Measurements from ENCODE around the gene RNF13. TPM values are rescaled to one million over a fixed set of nuclear protein-coding genes. Genes with fewer than 3 reads are reported as not detected.

The RNF13 gene
- total RNA-seq, 1 donor from 2014 or later, result 93.3 TPM

DNA sequence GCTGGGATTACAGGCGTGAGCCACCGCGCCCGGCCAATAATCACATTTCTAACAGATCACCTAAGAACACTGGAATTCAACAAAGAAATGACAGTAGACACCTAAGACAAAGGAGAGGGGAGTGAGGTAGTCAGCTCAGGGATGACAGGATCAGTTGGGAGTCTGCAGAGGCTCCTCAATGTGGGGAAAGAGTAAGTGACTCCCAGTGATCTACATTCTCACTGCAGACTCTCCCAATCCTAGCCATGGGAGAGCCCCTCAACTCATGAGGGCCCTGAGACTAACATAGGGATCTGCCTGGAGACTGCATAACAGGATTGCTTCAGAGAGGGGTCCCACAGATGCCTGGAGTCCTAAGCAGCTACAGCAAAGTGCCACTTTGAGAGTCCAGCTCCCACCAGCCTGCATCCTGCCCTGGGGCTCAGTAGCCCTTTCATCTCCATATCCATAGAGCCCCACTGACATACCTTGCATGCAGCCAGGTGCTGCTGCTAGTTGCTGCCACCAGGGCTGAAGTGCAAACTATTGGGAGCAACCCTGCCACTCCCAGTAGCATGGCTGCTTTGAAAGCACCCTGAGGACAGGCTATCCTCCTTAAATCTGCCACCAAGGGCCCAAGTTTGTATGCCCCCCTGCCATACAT is 179.5 kb downstream of the RNF13 start:
- no peak for DNase-seq (ENCODE audit: low spot score)

DNA sequence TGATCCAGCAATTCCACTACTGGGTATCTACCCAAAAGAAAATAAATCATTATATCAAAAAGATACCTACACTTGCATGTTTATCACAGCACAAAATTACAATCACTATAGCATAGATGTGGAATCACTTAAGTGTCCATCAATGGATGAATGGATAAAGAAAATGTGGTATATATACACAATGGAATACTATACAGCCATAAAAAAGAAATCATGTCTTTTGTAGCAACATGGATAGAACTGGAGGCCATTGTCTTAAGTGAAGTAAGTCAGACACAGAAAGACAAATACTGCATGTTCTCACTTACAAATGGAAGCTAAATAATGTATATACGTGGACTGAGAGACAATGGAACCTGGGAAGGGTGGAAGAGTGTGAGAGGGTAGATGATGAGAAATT is 185.9 kb downstream of the RNF13 start:
- DNase-seq (ENCODE audit: low spot score), result no peak

DNA sequence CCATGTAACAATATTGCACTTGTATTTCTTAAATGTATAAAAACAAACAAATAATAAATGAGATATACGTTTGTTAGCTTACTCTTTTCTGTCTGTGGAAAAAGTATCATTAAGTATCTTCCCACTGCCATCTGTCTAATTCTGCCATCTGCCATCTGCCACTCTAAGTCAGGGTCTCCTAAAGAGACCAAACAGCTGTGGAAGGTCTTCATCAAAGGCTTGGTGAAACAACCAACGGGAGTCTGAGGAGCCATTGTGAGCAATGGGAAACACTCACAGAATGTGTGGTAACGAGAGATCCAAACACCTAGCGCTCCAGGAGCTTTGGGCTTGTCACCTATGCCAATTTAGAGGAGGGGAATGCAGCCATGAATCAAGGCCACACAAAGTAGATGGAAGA is 186.4 kb downstream of the RNF13 start:
- DNase-seq (ENCODE audit: low spot score), result no peak

DNA sequence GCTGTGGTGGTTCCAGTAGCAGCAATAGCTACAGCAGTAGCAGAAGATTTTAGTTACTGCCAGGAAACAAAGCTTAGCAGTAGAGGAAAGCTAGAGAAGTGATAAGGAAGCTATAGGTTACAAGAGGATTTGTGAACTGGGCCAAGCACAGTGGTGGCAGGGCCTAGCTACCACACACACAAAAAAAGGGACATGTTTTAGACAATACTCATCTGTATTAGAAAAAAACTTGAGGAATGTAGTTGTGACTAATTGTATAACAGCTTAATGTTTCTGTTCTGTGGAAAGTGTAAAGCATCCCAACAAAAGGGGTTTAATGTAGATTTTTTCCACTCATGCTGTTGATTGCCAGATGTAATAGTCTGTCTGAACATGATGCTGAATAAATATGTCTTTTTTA is 187.6 kb downstream of the RNF13 start:
- DNase-seq (ENCODE audit: low spot score), result no peak

DNA sequence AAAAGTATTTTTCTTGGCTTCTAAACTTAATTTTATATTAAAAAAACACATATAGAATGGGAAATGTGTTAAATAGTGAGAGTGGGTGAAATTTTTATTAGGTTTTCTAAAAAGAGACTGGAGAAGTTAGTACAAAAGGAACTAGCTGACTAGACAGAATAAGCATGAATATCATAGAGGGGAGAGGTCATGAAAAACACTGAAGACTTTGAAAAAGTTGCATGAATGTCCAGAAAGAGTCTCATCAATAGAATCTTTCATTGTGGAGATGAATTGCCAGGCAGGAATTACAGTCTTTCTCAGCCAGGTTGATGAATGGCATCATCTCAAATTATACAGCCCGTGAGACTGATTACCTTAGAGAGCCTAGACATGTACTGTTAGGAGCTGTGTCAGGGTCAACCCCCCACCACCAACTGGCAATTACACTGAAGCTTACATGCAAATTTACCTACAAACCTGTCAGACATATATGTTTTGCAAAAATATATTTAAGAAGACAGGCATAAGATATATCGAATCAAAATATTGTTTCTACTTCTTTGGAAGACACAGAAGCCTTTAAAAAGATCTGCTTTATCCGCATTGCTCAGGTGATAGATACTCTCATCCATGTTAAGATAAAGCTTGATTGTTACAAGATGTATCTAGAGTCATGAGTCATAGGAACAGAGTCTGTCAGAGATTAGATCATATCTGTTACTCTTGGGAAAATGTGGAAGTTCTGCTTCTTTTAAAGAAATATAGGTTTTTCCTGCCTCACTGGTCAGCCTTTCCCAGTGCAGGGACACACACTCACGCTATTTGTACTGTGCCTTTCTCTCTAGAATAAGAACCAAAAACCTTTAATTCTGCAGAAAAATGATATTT is 192.5 kb downstream of the RNF13 start:
- DNase-seq (ENCODE audit: low spot score), result no peak

DNA sequence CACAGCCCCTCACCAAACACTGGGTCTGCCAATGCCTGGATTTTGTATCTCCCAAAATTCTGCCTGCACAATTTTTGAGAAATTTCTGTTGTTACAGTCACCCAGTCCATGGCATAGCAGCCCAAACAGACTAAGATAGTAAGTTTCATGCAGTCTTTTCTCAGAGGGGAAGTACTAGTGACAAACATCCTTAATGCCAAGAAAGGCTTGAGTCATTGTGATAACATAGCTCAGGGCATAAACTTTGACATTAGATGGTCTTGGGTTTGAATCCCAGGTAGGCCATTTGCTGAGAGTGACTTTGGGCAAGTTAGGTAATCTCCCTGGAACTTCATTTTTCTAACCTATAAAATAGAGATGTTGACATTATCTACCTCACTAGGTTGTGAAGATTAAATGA is 193.8 kb downstream of the RNF13 start:
- no peak for DNase-seq (ENCODE audit: low spot score)

Other genes starting within 250 kb of the RNF13 start
- gene WWTR1, start 155.2 kb upstream of the RNF13 start, total RNA-seq, result 67.1 TPM
- 31.9 TPM for gene COMMD2, start 60.7 kb upstream of the RNF13 start, total RNA-seq
- not detected for gene ANKUB1, start 20.7 kb upstream of the RNF13 start, total RNA-seq
- gene PFN2, start 157.7 kb downstream of the RNF13 start, total RNA-seq, result 169 TPM

All from ureter (tissue), 1 donor.